ENCODE measurements around the gene MNAT1. TPM values are rescaled to one million over a fixed set of nuclear protein-coding genes. Genes with fewer than 3 reads are reported as not detected.
A peak's percentile ranks its signal among the peaks of the same experiment; 100 is the strongest.
"Not testable (repeated sequence)": the region's sequence is repeated elsewhere in the genome, so short reads cannot be mapped to it uniquely, and the experiment has no call there.

Gene MNAT1
- 31.8 TPM for total RNA-seq
- long read RNA-seq, transcript MNAT1-201 (8 exons, 2,635 nt) = major isoform, 10 of 22 reads
- long read RNA-seq, partial matches to known transcripts = 8 of 22 reads
- long read RNA-seq, other reads (novel, unspliced or antisense) = 4 of 22 reads

- peak; percentile 90 for DNase-seq (ENCODE audit: low spot score)
These were observed at the start of gene MNAT1 for GRCh38 chr14:60734465-60735242. MNAT1 (plus strand) TSS chr14:60734761; CDS start chr14:60734863, 102 bp downstream.

GRCh38 chr14:60686865-60687264, 47.7 kb upstream of the MNAT1 start:
- DNase-seq (ENCODE audit: low spot score) = no peak

GRCh38 chr14:60691383-60692113, 43.0 kb upstream of the MNAT1 start:
- DNase-seq (ENCODE audit: low spot score) = no peak

GRCh38 chr14:60695327-60695726, 39.2 kb upstream of the MNAT1 start:
- no peak for DNase-seq (ENCODE audit: low spot score)

- DNase-seq (ENCODE audit: low spot score) = no peak
These were observed 34.0 kb upstream of the MNAT1 start for GRCh38 chr14:60700598-60700997.

- no peak for DNase-seq (ENCODE audit: low spot score)
These were observed 29.5 kb upstream of the MNAT1 start for GRCh38 chr14:60705100-60705499.

- no peak for DNase-seq (ENCODE audit: low spot score)
These were observed 26.7 kb upstream of the MNAT1 start for GRCh38 chr14:60707858-60708257.

- DNase-seq (ENCODE audit: low spot score) = no peak
These were observed 24.1 kb upstream of the MNAT1 start for GRCh38 chr14:60710494-60710893.

- no peak for DNase-seq (ENCODE audit: low spot score)
These were observed 21.0 kb upstream of the MNAT1 start for GRCh38 chr14:60713513-60713912.

- DNase-seq (ENCODE audit: low spot score) = no peak
These were observed 14.2 kb upstream of the MNAT1 start for GRCh38 chr14:60720391-60720790.

- DNase-seq (ENCODE audit: low spot score) = no peak
These were observed 13.6 kb upstream of the MNAT1 start for GRCh38 chr14:60720962-60721325.

- peak; percentile 91 for DNase-seq (ENCODE audit: low spot score)
These were observed 13.0 kb upstream of the MNAT1 start for GRCh38 chr14:60721326-60722106.

- DNase-seq (ENCODE audit: low spot score) = no peak
These were observed 12.5 kb upstream of the MNAT1 start for GRCh38 chr14:60722107-60722356.

- no peak for DNase-seq (ENCODE audit: low spot score)
These were observed 12.0 kb upstream of the MNAT1 start for GRCh38 chr14:60722357-60723115.

GRCh38 chr14:60723116-60723906, 11.2 kb upstream of the MNAT1 start:
- DNase-seq (ENCODE audit: low spot score) = no peak

GRCh38 chr14:60723907-60724618, 10.5 kb upstream of the MNAT1 start, which contains the start of gene SIX4:
SIX4 (minus strand) TSS chr14:60724351; CDS start chr14:60724074, 277 bp downstream.
- DNase-seq (ENCODE audit: low spot score) = no peak

GRCh38 chr14:60731291-60731690, 3.3 kb upstream of the MNAT1 start:
- not testable (repeated sequence) for DNase-seq (ENCODE audit: low spot score)

GRCh38 chr14:60732840-60733483, 1.6 kb upstream of the MNAT1 start:
- DNase-seq (ENCODE audit: low spot score) = no peak

GRCh38 chr14:60735416-60735815, 855 bp downstream of the MNAT1 start:
- DNase-seq (ENCODE audit: low spot score) = no peak

Measured in mesenteric fat pad (tissue), 1 donor.